Liver (tissue), 9 donors: ENCODE data around the gene ARFGAP2. TPM values are rescaled to one million over a fixed set of nuclear protein-coding genes. Genes with fewer than 3 reads are reported as not detected.

Experiments used
- DNase-seq: peaks from one replicate; pipeline ENCODE4 v3.0.0-alpha.2; 2017; ENCODE audit warnings: low spot score
- H3K27ac ChIP-seq, 2 donors: one replicate each; pipeline ENCODE4 v1.7.0; 2013; ENCODE audit warnings: inconsistent platforms in 2 of 2, low read length in 2 of 2, control low read depth in 1 of 2, low read depth in 1 of 2, mild to moderate bottlenecking in 1 of 2
- H3K27me3 ChIP-seq, 4 donors: one replicate each; pipeline versions ENCODE4 v1.6.1 to v1.7.0; 2013; ENCODE audit warnings: low read length in 3 of 4, inconsistent platforms in 1 of 4, mild to moderate bottlenecking in 1 of 4, moderate library complexity in 1 of 4; ENCODE audit not compliant: control insufficient read depth in 4 of 4, insufficient read depth in 4 of 4
- H3K36me3 ChIP-seq, 4 donors: one replicate each; pipeline versions ENCODE4 v1.6.1 to v1.7.0; 2013; ENCODE audit warnings: low read length in 3 of 4, mild to moderate bottlenecking in 3 of 4, low read depth in 1 of 4, moderate library complexity in 1 of 4; ENCODE audit not compliant: control insufficient read depth in 4 of 4, insufficient read depth in 3 of 4
- H3K4me1 ChIP-seq, 4 donors: one replicate each; pipeline versions ENCODE4 v1.6.1 to v1.7.0; 2013; ENCODE audit warnings: low read length in 3 of 4, mild to moderate bottlenecking in 3 of 4, moderate library complexity in 1 of 4; ENCODE audit not compliant: control insufficient read depth in 4 of 4, insufficient read depth in 4 of 4
- H3K4me3 ChIP-seq, 3 donors: one replicate each; pipeline versions ENCODE4 v1.6.1 to v1.7.0; 2013; ENCODE audit warnings: low read length in 3 of 3, control low read depth in 1 of 3, low read depth in 1 of 3, mild to moderate bottlenecking in 1 of 3
- H3K9ac ChIP-seq, 2 donors: one replicate each; pipeline ENCODE4 v1.7.0; 2013; ENCODE audit warnings: low read length in 2 of 2, mild to moderate bottlenecking in 2 of 2, moderate library complexity in 2 of 2, control low read depth in 1 of 2, low read depth in 1 of 2
- H3K9me3 ChIP-seq, 4 donors: one replicate each; pipeline versions ENCODE4 v1.6.1 to v1.7.0; 2013; ENCODE audit warnings: low read length in 3 of 4; ENCODE audit not compliant: control insufficient read depth in 4 of 4
- EGR1 ChIP-seq, 2 donors: IDR thresholded peaks; 2 replicates each; pipeline ENCODE4 v1.6.1; 2016 to 2018; ENCODE audit warnings: antibody characterized with exemption in 2 of 2, low read depth in 2 of 2
- FOXA1 ChIP-seq: IDR thresholded peaks from 2 replicates; pipeline ENCODE4 v1.6.1; 2016; ENCODE audit warnings: antibody characterized with exemption
- FOXA2 ChIP-seq: IDR thresholded peaks from 2 replicates; pipeline ENCODE4 v1.6.1; 2016; ENCODE audit warnings: antibody characterized with exemption
- GABPA ChIP-seq, 2 donors: IDR thresholded peaks in 1 of 2; conservative IDR thresholded peaks in 1 of 2; 2 replicates each; pipeline ENCODE4 v1.6.1; 2016; ENCODE audit warnings: antibody characterized with exemption in 2 of 2, mild to moderate bottlenecking in 1 of 2, moderate library complexity in 1 of 2
- HNF4A ChIP-seq, 2 donors: conservative IDR thresholded peaks; 2 replicates each; pipeline ENCODE4 v1.6.1; 2016; ENCODE audit warnings: antibody characterized with exemption in 2 of 2, mild to moderate bottlenecking in 2 of 2
- HNF4G ChIP-seq: IDR thresholded peaks from 2 replicates; pipeline ENCODE4 v1.6.1; 2016; ENCODE audit warnings: antibody characterized with exemption
- JUND ChIP-seq, 2 donors: IDR thresholded peaks; 2 replicates each; pipeline ENCODE4 v1.6.1; 2016; ENCODE audit warnings: antibody characterized with exemption in 2 of 2
- MAX ChIP-seq: IDR thresholded peaks from 2 replicates; pipeline ENCODE4 v1.6.1; 2016; ENCODE audit warnings: antibody characterized with exemption
- NR2F2 ChIP-seq: IDR thresholded peaks from 2 replicates; pipeline ENCODE4 v1.6.1; 2016; ENCODE audit warnings: antibody characterized with exemption
- RAD21 ChIP-seq, 2 donors: IDR thresholded peaks; 2 replicates each; pipeline ENCODE4 v1.6.1; 2016; ENCODE audit warnings: antibody characterized with exemption in 2 of 2, mild to moderate bottlenecking in 2 of 2
- REST ChIP-seq: IDR thresholded peaks from 2 replicates; pipeline ENCODE4 v1.6.1; 2016; ENCODE audit warnings: antibody characterized with exemption, mild to moderate bottlenecking
- RXRA ChIP-seq, 2 donors: IDR thresholded peaks; 2 replicates each; pipeline ENCODE4 v1.6.1; 2017 to 2018; ENCODE audit warnings: antibody characterized with exemption in 2 of 2, mild to moderate bottlenecking in 1 of 2
- SP1 ChIP-seq: IDR thresholded peaks from 2 replicates; pipeline ENCODE4 v1.6.1; 2018; ENCODE audit warnings: antibody characterized with exemption, mild to moderate bottlenecking
- TAF1 ChIP-seq: conservative IDR thresholded peaks from 2 replicates; pipeline ENCODE4 v1.6.1; 2016; ENCODE audit warnings: antibody characterized with exemption, mild to moderate bottlenecking
- YY1 ChIP-seq: IDR thresholded peaks from 2 replicates; pipeline ENCODE4 v1.6.1; 2016; ENCODE audit warnings: antibody characterized with exemption, mild to moderate bottlenecking
- ZBTB33 ChIP-seq: IDR thresholded peaks from 2 replicates; pipeline ENCODE4 v1.6.1; 2016; ENCODE audit warnings: antibody characterized with exemption
- WGBS: extraction: QIAGEN DNeasy Blood & Tissue Kit; methylation state at CpG from one replicate; pipeline ENCODE4 v1.1.7; 2013; 5-methylcytosine and 5-hydroxymethylcytosine counted together
- polyA plus RNA-seq, 2 donors: library from polyadenylated mRNA; stranded (reverse) in 1 of 2; unstranded in 1 of 2; fragments of 200-250 nt in 1 of 2; fragments of >200 nt in 1 of 2; fragmentation: Nextera tagmentation in 1 of 2; extraction: Ambion mirVana in 1 of 2; gene quantifications; one replicate each; pipeline versions ENCODE4 v1.2.1 to v1.2.3, GENCODE V29; 2013 to 2015
- total RNA-seq, 2 donors: library from RNA; depleted of rRNA; stranded (reverse); fragments of >200 nt; gene quantifications; one replicate each; pipeline ENCODE4 v1.2.3, GENCODE V29; 2014
- TF ChIP-seq, protein P1 (sequence below): IDR thresholded peaks from 2 replicates; pipeline ENCODE4 v1.6.1; 2016; ENCODE audit warnings: antibody characterized with exemption
- TF ChIP-seq, protein P2 (sequence below): fragments of 150-350 bp; IDR thresholded peaks from 2 replicates; pipeline ENCODE4 v1.5.1; 2017; ENCODE audit warnings: improper control_type of control experiment, low read depth, low read length; ENCODE audit not compliant: missing input control
- donor health status: healthy.
- donor health status: healthy.
- donor health status: healthy.
- donor health status: healthy.
- donor health status: healthy.

ARFGAP2 gene
- total and polyA plus RNA-seq, 4 donors: 37.3 to 163 (median 53.0) TPM

GRCh38 chr11:47180006-47180787, 3.5 kb upstream of the ARFGAP2 start:
- Histone ChIP-seq H3K4me1 (peaks cover 16 to 73% (median 56%) of the 10 kb centered on the region in 4 donors), H3K36me3 (peaks cover 0 to 9% (median 5%) of the 10 kb centered on the region in 4 donors), H3K4me3 (no peak overlapping the region), H3K27ac (no peak overlapping the region), H3K9me3 (no peaks in the 10 kb centered on the region), H3K9ac (no peak overlapping the region), H3K27me3 (no peaks in the 10 kb centered on the region)
- TF ChIP-seq RAD21 (IDR thresholded peaks at IDR 0.05) (no peak), REST (no peak), HNF4A (conservative IDR thresholded peaks at IDR 0.05) (no peak), HNF4G (no peak), MAX (no peak), NR2F2 (no peak), RXRA (IDR thresholded peaks at IDR 0.05) (no peak), ZBTB33 (no peak), FOXA2 (no peak), YY1 (no peak), JUND (IDR thresholded peaks at IDR 0.05) (no peak), FOXA1 (no peak), SP1 (no peak), GABPA (IDR thresholded peaks at IDR 0.05 in 1 of 2, conservative IDR thresholded peaks at IDR 0.05 in 1 of 2) (no peak), EGR1 (IDR thresholded peaks at IDR 0.05; ENCODE audit: low read depth in 2 of 2) (no peak), TAF1 (no peak)
- TF ChIP-seq, protein P1, sequence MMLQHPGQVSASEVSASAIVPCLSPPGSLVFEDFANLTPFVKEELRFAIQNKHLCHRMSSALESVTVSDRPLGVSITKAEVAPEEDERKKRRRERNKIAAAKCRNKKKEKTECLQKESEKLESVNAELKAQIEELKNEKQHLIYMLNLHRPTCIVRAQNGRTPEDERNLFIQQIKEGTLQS: no peak
- TF ChIP-seq, protein P2, sequence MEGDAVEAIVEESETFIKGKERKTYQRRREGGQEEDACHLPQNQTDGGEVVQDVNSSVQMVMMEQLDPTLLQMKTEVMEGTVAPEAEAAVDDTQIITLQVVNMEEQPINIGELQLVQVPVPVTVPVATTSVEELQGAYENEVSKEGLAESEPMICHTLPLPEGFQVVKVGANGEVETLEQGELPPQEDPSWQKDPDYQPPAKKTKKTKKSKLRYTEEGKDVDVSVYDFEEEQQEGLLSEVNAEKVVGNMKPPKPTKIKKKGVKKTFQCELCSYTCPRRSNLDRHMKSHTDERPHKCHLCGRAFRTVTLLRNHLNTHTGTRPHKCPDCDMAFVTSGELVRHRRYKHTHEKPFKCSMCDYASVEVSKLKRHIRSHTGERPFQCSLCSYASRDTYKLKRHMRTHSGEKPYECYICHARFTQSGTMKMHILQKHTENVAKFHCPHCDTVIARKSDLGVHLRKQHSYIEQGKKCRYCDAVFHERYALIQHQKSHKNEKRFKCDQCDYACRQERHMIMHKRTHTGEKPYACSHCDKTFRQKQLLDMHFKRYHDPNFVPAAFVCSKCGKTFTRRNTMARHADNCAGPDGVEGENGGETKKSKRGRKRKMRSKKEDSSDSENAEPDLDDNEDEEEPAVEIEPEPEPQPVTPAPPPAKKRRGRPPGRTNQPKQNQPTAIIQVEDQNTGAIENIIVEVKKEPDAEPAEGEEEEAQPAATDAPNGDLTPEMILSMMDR: no peak
- no peak for DNase-seq
- WGBS: 94% methylated on average over 35 of the region's 35 CpGs
